ENCODE results near the gene SWAP70.

Gene SWAP70

GRCh38 chr11:9624448-9624847, 39.4 kb upstream of the SWAP70 start:
- H3K36me3 ChIP-seq = no peaks in the 10 kb centered on the region
- H3K9ac ChIP-seq = no peak overlapping the region
- no peak overlapping the region for H3K27ac ChIP-seq
- H3K4me2 ChIP-seq = peak overlapping the region in 2 of 11 experiments; percentile 52 to 65; a peak in 2 of 22 replicates
- peaks cover 0 to 24% (median 4%) of the 10 kb centered on the region in 10 experiments; a peak in 11 of 20 replicates for H3K4me1 ChIP-seq
- no peak overlapping the region for H3K4me3 ChIP-seq
- 0 out of 22 replicates have a peak, but pooled peaks cover 0 to 5% (median 0%) of the 10 kb centered on the region in 11 experiments for H3K9me3 ChIP-seq (replicated peaks in 1 of 11)
- TF ChIP-seq Cebpa-rat (IDR thresholded peaks at IDR 0.05) = no peak
- no peaks in the 10 kb centered on the region for H4K20me1 ChIP-seq
- no peaks in the 10 kb centered on the region for H3K27me3 ChIP-seq

- Histone ChIP-seq H4K20me1 (no peaks in the 10 kb centered on the region), H3K9me3 (replicated peaks in 1 of 11) (0 out of 22 replicates have a peak, but pooled peaks cover 0 to 5% (median 0%) of the 10 kb centered on the region in 11 experiments), H3K9ac (no peak overlapping the region), H3K36me3 (no peaks in the 10 kb centered on the region), H3K4me3 (no peak overlapping the region), H3K27me3 (no peaks in the 10 kb centered on the region), H3K4me2 (peak overlapping the region in 3 of 11 experiments; percentile 12 to 65 (median 52); a peak in 5 of 22 replicates), H3K27ac (no peak overlapping the region), H3K4me1 (peaks cover 0 to 24% (median 0%) of the 10 kb centered on the region in 10 experiments; a peak in 4 of 20 replicates)
- TF ChIP-seq Cebpa-rat (IDR thresholded peaks at IDR 0.05) = no peak
Observed at GRCh38 chr11:9625162-9625561, 38.7 kb upstream of the SWAP70 start.

DNA sequence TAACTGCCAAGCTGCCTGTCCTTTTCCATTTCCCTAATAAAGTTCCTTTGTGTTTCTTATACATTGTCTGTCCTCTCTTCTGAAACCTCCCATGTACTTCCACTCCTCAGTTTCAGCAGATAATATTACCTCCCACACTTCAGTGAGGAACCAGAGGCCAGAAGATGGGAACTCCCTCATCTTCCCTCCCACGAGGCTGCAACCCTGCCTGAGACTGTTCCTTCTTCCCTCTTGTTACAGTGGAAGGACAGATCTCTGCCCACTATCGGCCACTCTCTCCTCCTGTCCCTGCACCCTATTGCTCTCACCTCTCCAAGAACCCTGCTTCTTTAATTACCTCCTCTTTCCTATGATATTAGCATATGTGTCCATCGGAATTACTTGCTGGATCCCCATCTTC, 38.1 kb upstream of the SWAP70 start:
- H3K27me3 ChIP-seq = no peaks in the 10 kb centered on the region
- no peak overlapping the region for H3K9ac ChIP-seq
- no peak overlapping the region for H3K4me3 ChIP-seq
- no peaks in the 10 kb centered on the region for H4K20me1 ChIP-seq
- H3K4me2 ChIP-seq = peak overlapping the region in 3 of 11 experiments; percentile 12 to 65 (median 52); a peak in 5 of 22 replicates
- H3K27ac ChIP-seq = no peak overlapping the region
- 0 out of 22 replicates have a peak, but pooled peaks cover 0 to 5% (median 0%) of the 10 kb centered on the region in 11 experiments for H3K9me3 ChIP-seq (replicated peaks in 1 of 11)
- no peak for TF ChIP-seq Cebpa-rat (IDR thresholded peaks at IDR 0.05)
- H3K36me3 ChIP-seq = no peaks in the 10 kb centered on the region
- H3K4me1 ChIP-seq = peaks cover 0 to 26% (median 0%) of the 10 kb centered on the region in 10 experiments; a peak in 4 of 20 replicates

GRCh38 chr11:9626496-9627394, 37.1 kb upstream of the SWAP70 start:
- Histone ChIP-seq H3K27ac (no peak overlapping the region), H3K4me2 (no peak overlapping the region), H3K4me1 (peaks cover 0 to 36% (median 0%) of the 10 kb centered on the region in 10 experiments; a peak in 6 of 20 replicates), H3K36me3 (no peaks in the 10 kb centered on the region), H3K9ac (no peak overlapping the region), H3K4me3 (no peak overlapping the region), H4K20me1 (no peaks in the 10 kb centered on the region), H3K27me3 (no peaks in the 10 kb centered on the region), H3K9me3 (replicated peaks in 1 of 11) (0 out of 22 replicates have a peak, but pooled peaks cover 0 to 5% (median 0%) of the 10 kb centered on the region in 11 experiments)
- TF ChIP-seq Cebpa-rat (IDR thresholded peaks at IDR 0.05) = no peak

GRCh38 chr11:9629064-9629463, 34.8 kb upstream of the SWAP70 start:
- no peak for TF ChIP-seq Cebpa-rat (IDR thresholded peaks at IDR 0.05)
- Histone ChIP-seq H3K9me3 (replicated peaks in 1 of 11) (peaks cover 0 to 14% (median 9%) of the 10 kb centered on the region in 11 experiments; a peak in 17 of 22 replicates), H3K4me3 (no peak overlapping the region), H3K4me1 (peaks cover 0 to 46% (median 5%) of the 10 kb centered on the region in 10 experiments; a peak in 9 of 20 replicates), H3K27me3 (no peaks in the 10 kb centered on the region), H3K27ac (no peak overlapping the region), H3K4me2 (no peak overlapping the region), H4K20me1 (no peaks in the 10 kb centered on the region), H3K9ac (no peak overlapping the region), H3K36me3 (no peaks in the 10 kb centered on the region)

DNA sequence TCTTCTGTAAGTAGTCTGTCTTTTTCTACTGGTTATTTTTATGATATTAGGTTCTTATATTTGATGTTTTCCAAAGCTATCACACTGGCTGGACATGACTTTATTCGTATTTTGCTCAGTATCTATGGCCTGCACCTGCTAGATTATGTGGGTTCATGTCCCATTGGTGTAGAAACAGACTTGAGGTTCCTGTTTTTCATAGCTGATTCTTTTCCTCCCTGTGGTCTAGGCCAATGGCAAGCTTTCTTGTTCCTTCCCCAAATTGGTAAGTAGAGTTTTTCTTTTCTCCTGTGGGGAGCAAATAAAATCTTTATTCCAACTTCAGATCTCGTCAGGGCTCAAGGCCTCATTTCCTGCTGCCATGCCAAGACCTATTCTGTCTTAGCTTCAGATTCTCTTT, 30.2 kb upstream of the SWAP70 start:
- Histone ChIP-seq H4K20me1 (no peaks in the 10 kb centered on the region), H3K9me3 (replicated peaks in 1 of 11) (peaks cover 0 to 16% (median 9%) of the 10 kb centered on the region in 11 experiments; a peak in 17 of 22 replicates), H3K9ac (no peak overlapping the region), H3K4me1 (peaks cover 7 to 40% (median 18%) of the 10 kb centered on the region in 10 experiments; a peak in 18 of 20 replicates), H3K27ac (no peak overlapping the region; a peak in 1 of 22 replicates), H3K27me3 (no peaks in the 10 kb centered on the region), H3K36me3 (no peaks in the 10 kb centered on the region), H3K4me2 (peak overlapping the region in 6 of 11 experiments; percentile 19 to 66 (median 42); a peak in 7 of 22 replicates), H3K4me3 (no peak overlapping the region)
- no peak for TF ChIP-seq Cebpa-rat (IDR thresholded peaks at IDR 0.05)

- H3K4me1 ChIP-seq = peaks cover 15 to 58% (median 39%) of the 10 kb centered on the region in 10 experiments
- TF ChIP-seq Cebpa-rat (IDR thresholded peaks at IDR 0.05) = no peak
Observed at GRCh38 chr11:9636691-9637090, 27.2 kb upstream of the SWAP70 start.

DNA sequence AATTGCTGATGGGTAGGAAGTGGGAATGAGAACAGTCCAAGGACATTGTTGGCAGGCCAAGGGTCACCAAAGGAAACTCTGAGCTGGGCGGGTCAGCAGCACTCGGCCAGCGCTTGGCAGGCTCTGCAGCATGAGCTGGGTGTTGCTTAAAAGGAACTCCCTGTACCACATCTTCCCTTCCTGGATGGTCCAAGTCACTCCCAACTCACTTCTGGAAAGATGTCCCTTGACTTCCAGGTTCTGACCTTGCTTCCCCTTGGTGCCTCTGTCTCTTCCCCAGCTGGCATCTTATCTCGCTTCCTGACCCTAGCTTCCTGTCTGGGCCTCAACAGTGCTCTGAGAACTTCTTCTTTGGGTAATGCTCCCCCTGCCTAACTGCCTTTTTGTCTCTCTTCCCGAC, 24.8 kb upstream of the SWAP70 start:
- Histone ChIP-seq H3K9ac (peak overlapping the region in 2 of 11 experiments; percentile 3 to 53; a peak in 2 of 22 replicates), H3K27me3 (no peaks in the 10 kb centered on the region), H3K4me2 (peak overlapping the region; percentile 37 to 84 (median 71)), H3K4me3 (no peak overlapping the region), H3K27ac (peak overlapping the region in 8 of 11 experiments; percentile 14 to 82 (median 61); a peak in 13 of 22 replicates), H3K4me1 (peaks cover 26 to 72% (median 49%) of the 10 kb centered on the region in 10 experiments), H3K36me3 (no peaks in the 10 kb centered on the region), H4K20me1 (no peaks in the 10 kb centered on the region), H3K9me3 (replicated peaks in 1 of 11) (peaks cover 0 to 7% (median 0%) of the 10 kb centered on the region in 11 experiments; a peak in 5 of 22 replicates)
- no peak for TF ChIP-seq Cebpa-rat (IDR thresholded peaks at IDR 0.05)

More at GRCh38 chr11:9636691-9637090, 27.2 kb upstream of the SWAP70 start:
- H3K4me2 ChIP-seq = no peak overlapping the region
- H3K27me3 ChIP-seq = no peaks in the 10 kb centered on the region
- no peaks in the 10 kb centered on the region for H3K36me3 ChIP-seq
- no peaks in the 10 kb centered on the region for H4K20me1 ChIP-seq
- no peak overlapping the region for H3K9ac ChIP-seq
- no peak overlapping the region for H3K27ac ChIP-seq
- no peak overlapping the region for H3K4me3 ChIP-seq
- peaks cover 0 to 16% (median 9%) of the 10 kb centered on the region in 11 experiments; a peak in 17 of 22 replicates for H3K9me3 ChIP-seq (replicated peaks in 1 of 11)

- peaks cover 23 to 68% (median 43%) of the 10 kb centered on the region in 10 experiments for H3K4me1 ChIP-seq
- H3K9ac ChIP-seq = peak overlapping the region in 3 of 11 experiments; percentile 9 to 53 (median 46); a peak in 5 of 22 replicates
- H3K9me3 ChIP-seq (replicated peaks in 1 of 11) = no peaks in the 10 kb centered on the region
- H3K4me2 ChIP-seq = peak overlapping the region in 10 of 11 experiments; percentile 11 to 84 (median 72); a peak in 17 of 22 replicates
- no peaks in the 10 kb centered on the region for H3K27me3 ChIP-seq
- H4K20me1 ChIP-seq = no peaks in the 10 kb centered on the region
- H3K36me3 ChIP-seq = no peaks in the 10 kb centered on the region
- no peak overlapping the region for H3K4me3 ChIP-seq
- TF ChIP-seq Cebpa-rat (IDR thresholded peaks at IDR 0.05) = peak in 9 of 11 experiments; percentile 26 to 88 (median 71); a peak in 13 of 22 replicates
- H3K27ac ChIP-seq = peak overlapping the region in 9 of 11 experiments; percentile 14 to 82 (median 60); a peak in 14 of 22 replicates
Observed at GRCh38 chr11:9639985-9640384, 23.9 kb upstream of the SWAP70 start.
